GM23338 (cell line): ENCODE results near the gene LDB3.

Experiments used
- ETS1 ChIP-seq: IDR thresholded peaks from 2 replicates; pipeline ENCODE4 v1.6.1; 2016; ENCODE audit warnings: antibody characterized with exemption
- EZH2 ChIP-seq: fragments of 200-600 bp; sonication (generic); IDR thresholded peaks from one replicate; pipeline ENCODE4 v1.8.0; 2017; ENCODE audit warnings: antibody characterized with exemption, mild to moderate bottlenecking, low read depth; ENCODE audit not compliant: unreplicated experiment
- EZH2phosphoT487 ChIP-seq: fragments of 200-600 bp; sonication (generic); IDR thresholded peaks from one replicate; pipeline ENCODE4 v1.8.1; 2018; ENCODE audit warnings: antibody characterized with exemption; ENCODE audit not compliant: unreplicated experiment
- TF ChIP-seq, protein P1 (sequence below), 2 experiments: fragments of 200-600 bp in 1 of 2; sonication (generic) in 1 of 2; conservative IDR thresholded peaks; 2 replicates each; pipeline versions ENCODE4 v1.5.1 to v1.6.1; 2016 to 2017; ENCODE audit warnings: antibody characterized with exemption in 2 of 2, low read depth in 2 of 2, mild to moderate bottlenecking in 2 of 2, moderate library complexity in 1 of 2

- TF ChIP-seq, protein P1, sequence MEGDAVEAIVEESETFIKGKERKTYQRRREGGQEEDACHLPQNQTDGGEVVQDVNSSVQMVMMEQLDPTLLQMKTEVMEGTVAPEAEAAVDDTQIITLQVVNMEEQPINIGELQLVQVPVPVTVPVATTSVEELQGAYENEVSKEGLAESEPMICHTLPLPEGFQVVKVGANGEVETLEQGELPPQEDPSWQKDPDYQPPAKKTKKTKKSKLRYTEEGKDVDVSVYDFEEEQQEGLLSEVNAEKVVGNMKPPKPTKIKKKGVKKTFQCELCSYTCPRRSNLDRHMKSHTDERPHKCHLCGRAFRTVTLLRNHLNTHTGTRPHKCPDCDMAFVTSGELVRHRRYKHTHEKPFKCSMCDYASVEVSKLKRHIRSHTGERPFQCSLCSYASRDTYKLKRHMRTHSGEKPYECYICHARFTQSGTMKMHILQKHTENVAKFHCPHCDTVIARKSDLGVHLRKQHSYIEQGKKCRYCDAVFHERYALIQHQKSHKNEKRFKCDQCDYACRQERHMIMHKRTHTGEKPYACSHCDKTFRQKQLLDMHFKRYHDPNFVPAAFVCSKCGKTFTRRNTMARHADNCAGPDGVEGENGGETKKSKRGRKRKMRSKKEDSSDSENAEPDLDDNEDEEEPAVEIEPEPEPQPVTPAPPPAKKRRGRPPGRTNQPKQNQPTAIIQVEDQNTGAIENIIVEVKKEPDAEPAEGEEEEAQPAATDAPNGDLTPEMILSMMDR (conservative IDR thresholded peaks at IDR 0.05; ENCODE audit: low read depth in 2 of 2): no peak
- TF ChIP-seq ETS1: no peak
- no peak for TF ChIP-seq EZH2
- no peak for TF ChIP-seq EZH2phosphoT487
Measured at GRCh38 chr10:86749854-86750253, 81.5 kb downstream of the LDB3 start.
